HL-60 (cell line): ENCODE results near the gene IRAK4.

Experiments
- DNase-seq, 2 experiments: peaks; one replicate each; pipeline ENCODE4 v3.0.0-alpha.2; 2010 to 2020; ENCODE audit warnings: low read depth in 1 of 2, low spot score in 1 of 2
- H3K27ac ChIP-seq: fragments of 250-450 bp; sonication (Bioruptor Pico); replicated peaks from 2 replicates; pipeline ENCODE4 v1.5.1; 2020; ENCODE audit warnings: mild to moderate bottlenecking, moderate library complexity
- H3K27me3 ChIP-seq: fragments of 250-450 bp; sonication (Bioruptor Pico); 2 replicates; pipeline ENCODE4 v1.5.1; 2021; ENCODE audit warnings: mild to moderate bottlenecking, moderate library complexity; ENCODE audit not compliant: insufficient read depth, poor library complexity, severe bottlenecking
- H3K4me3 ChIP-seq: replicated peaks from 2 replicates; pipeline ENCODE4 v1.5.1; 2011; ENCODE audit warnings: mild to moderate bottlenecking, control low read depth, low read length; ENCODE audit not compliant: insufficient read depth
- CTCF ChIP-seq: IDR thresholded peaks from one replicate; pipeline ENCODE4 v1.5.1; 2011; ENCODE audit warnings: low read length, control low read depth, inconsistent platforms; ENCODE audit not compliant: insufficient read depth
- GABPA ChIP-seq: IDR thresholded peaks from 2 replicates; pipeline ENCODE4 v1.6.1; 2012; ENCODE audit warnings: low read depth
- POLR2AphosphoS5 ChIP-seq: IDR thresholded peaks from 2 replicates; pipeline ENCODE4 v1.6.1; 2012; ENCODE audit warnings: low read depth
- REST ChIP-seq: IDR thresholded peaks from 2 replicates; pipeline ENCODE4 v1.6.1; 2012; ENCODE audit warnings: low read depth; ENCODE audit not compliant: insufficient replicate concordance
- SPI1 ChIP-seq: IDR thresholded peaks from 2 replicates; pipeline ENCODE4 v1.6.1; 2012; ENCODE audit warnings: low read depth, mild to moderate bottlenecking, borderline replicate concordance

IRAK4 gene

GRCh38 chr12:43812057-43812456 lies 53.3 kb downstream of the IRAK4 start:
- Histone ChIP-seq H3K27ac (no peak overlapping the region), H3K4me3 (no peak overlapping the region), H3K27me3 (no peaks in the 10 kb centered on the region)
- no peak for TF ChIP-seq GABPA
- no peak for TF ChIP-seq POLR2AphosphoS5
- TF ChIP-seq REST: no peak
- no peak for DNase-seq

- H3K27ac ChIP-seq: no peak overlapping the region
- DNase-seq: no peak
- H3K27me3 ChIP-seq: no peaks in the 10 kb centered on the region
- TF ChIP-seq POLR2AphosphoS5: no peak
- H3K4me3 ChIP-seq: no peak overlapping the region
Observed at GRCh38 chr12:43812926-43813325, 54.2 kb downstream of the IRAK4 start.

- no peak overlapping the region for H3K27ac ChIP-seq
- TF ChIP-seq REST: no peak
- TF ChIP-seq POLR2AphosphoS5: no peak
- TF ChIP-seq SPI1: no peak
- TF ChIP-seq GABPA: no peak
- no peak for TF ChIP-seq CTCF
Observed at GRCh38 chr12:43815416-43815815, 56.7 kb downstream of the IRAK4 start.

GRCh38 chr12:43816168-43816567 lies 57.4 kb downstream of the IRAK4 start:
- DNase-seq: no peak
- Histone ChIP-seq H3K4me3 (no peak overlapping the region), H3K27ac (no peak overlapping the region), H3K27me3 (no peaks in the 10 kb centered on the region)
- no peak for TF ChIP-seq POLR2AphosphoS5
- TF ChIP-seq GABPA: no peak
- no peak for TF ChIP-seq CTCF

More at GRCh38 chr12:43815416-43815815, 56.7 kb downstream of the IRAK4 start:
- Histone ChIP-seq H3K27me3 (no peaks in the 10 kb centered on the region), H3K4me3 (no peak overlapping the region)
- no peak for DNase-seq

- no peak overlapping the region for H3K4me3 ChIP-seq
- no peaks in the 10 kb centered on the region for H3K27me3 ChIP-seq
- DNase-seq: no peak
- H3K27ac ChIP-seq: no peak overlapping the region
- TF ChIP-seq GABPA (no peak), CTCF (no peak), SPI1 (no peak), REST (no peak), POLR2AphosphoS5 (no peak)
Observed at GRCh38 chr12:43824207-43824775, 65.5 kb downstream of the IRAK4 start.
